Measurements from ENCODE around the gene RCC2.
"Not testable (repeated sequence)": the region's sequence is repeated elsewhere in the genome, so short reads cannot be mapped to it uniquely, and the experiment has no call there.

Gene RCC2

GRCh38 chr1:17439250-17440073 is at the start of gene RCC2:
RCC2 (minus strand) TSS chr1:17439677; CDS start chr1:17438514, 1,163 bp downstream.
- peak; percentile 43 to 53 for DNase-seq (ENCODE audit: low read depth in 2 of 2)

GRCh38 chr1:17486242-17486641 is 46.8 kb upstream of the RCC2 start:
- DNase-seq (ENCODE audit: low read depth in 2 of 2), result no peak

GRCh38 chr1:17485281-17485680 is 45.8 kb upstream of the RCC2 start:
- DNase-seq (ENCODE audit: low read depth in 2 of 2), result no peak

- DNase-seq (ENCODE audit: low read depth in 2 of 2), result not testable (repeated sequence)
Measured at GRCh38 chr1:17481981-17482380, 42.5 kb upstream of the RCC2 start.

- DNase-seq (ENCODE audit: low read depth in 2 of 2), result no peak
Measured at GRCh38 chr1:17480846-17481245, 41.4 kb upstream of the RCC2 start.

- DNase-seq (ENCODE audit: low read depth in 2 of 2), result no peak
Measured at GRCh38 chr1:17475752-17476151, 36.3 kb upstream of the RCC2 start.

GRCh38 chr1:17474836-17475555 is 35.5 kb upstream of the RCC2 start:
- not testable (repeated sequence) for DNase-seq (ENCODE audit: low read depth in 2 of 2)

GRCh38 chr1:17472814-17473213 is 33.3 kb upstream of the RCC2 start:
- no peak for DNase-seq (ENCODE audit: low read depth in 2 of 2)

GRCh38 chr1:17471393-17471792 is 31.9 kb upstream of the RCC2 start:
- DNase-seq (ENCODE audit: low read depth in 2 of 2), result no peak

- DNase-seq (ENCODE audit: low read depth in 2 of 2), result no peak
Measured at GRCh38 chr1:17470021-17470799, 30.7 kb upstream of the RCC2 start.

- DNase-seq (ENCODE audit: low read depth in 2 of 2), result not testable (repeated sequence)
Measured at GRCh38 chr1:17468357-17469265, 29.1 kb upstream of the RCC2 start.

- DNase-seq (ENCODE audit: low read depth in 2 of 2), result no peak
Measured at GRCh38 chr1:17466359-17466758, 26.9 kb upstream of the RCC2 start.

- no peak for DNase-seq (ENCODE audit: low read depth in 2 of 2)
Measured at GRCh38 chr1:17465228-17465627, 25.8 kb upstream of the RCC2 start.

- no peak for DNase-seq (ENCODE audit: low read depth in 2 of 2)
Measured at GRCh38 chr1:17463991-17464390, 24.5 kb upstream of the RCC2 start.

GRCh38 chr1:17462669-17463068 is 23.2 kb upstream of the RCC2 start:
- DNase-seq (ENCODE audit: low read depth in 2 of 2), result no peak

- no peak for DNase-seq (ENCODE audit: low read depth in 2 of 2)
Measured at GRCh38 chr1:17460219-17460618, 20.7 kb upstream of the RCC2 start.

GRCh38 chr1:17458794-17459193 is 19.3 kb upstream of the RCC2 start:
- no peak for DNase-seq (ENCODE audit: low read depth in 2 of 2)

GRCh38 chr1:17452686-17453085 is 13.2 kb upstream of the RCC2 start:
- DNase-seq (ENCODE audit: low read depth in 2 of 2), result no peak

GRCh38 chr1:17452203-17452602 is 12.7 kb upstream of the RCC2 start:
- DNase-seq (ENCODE audit: low read depth in 2 of 2), result not testable (repeated sequence)

- no peak for DNase-seq (ENCODE audit: low read depth in 2 of 2)
Measured at GRCh38 chr1:17451731-17452130, 12.3 kb upstream of the RCC2 start.

GRCh38 chr1:17447501-17447992 is 8.1 kb upstream of the RCC2 start:
- DNase-seq (ENCODE audit: low read depth in 2 of 2), result no peak
